NOMO-1 treated with DMSO at 0.1 percent for 48 hours (cell line): ENCODE measurements around the gene FOXA1.

Experiments used
- DNase-seq: peaks from one replicate; lab custom pipeline; 2025; ENCODE audit not compliant: unreplicated experiment; lab: John Stamatoyannopoulos, UW

Gene FOXA1

GRCh38 chr14:37602605-37603453 lies 7.8 kb upstream of the FOXA1 start:
- no peak for DNase-seq

- DNase-seq = no peak
Observed at GRCh38 chr14:37601865-37602264, 6.8 kb upstream of the FOXA1 start.

- DNase-seq = no peak
Observed at GRCh38 chr14:37600880-37601741, 6.1 kb upstream of the FOXA1 start.

GRCh38 chr14:37599507-37600368 lies 4.7 kb upstream of the FOXA1 start:
- no peak for DNase-seq

GRCh38 chr14:37598747-37599506 lies 3.9 kb upstream of the FOXA1 start:
- no peak for DNase-seq

GRCh38 chr14:37597914-37598746 lies 3.1 kb upstream of the FOXA1 start:
- DNase-seq = no peak

GRCh38 chr14:37597538-37597913 lies 2.5 kb upstream of the FOXA1 start:
- no peak for DNase-seq

GRCh38 chr14:37596790-37597472 lies 1.9 kb upstream of the FOXA1 start:
- no peak for DNase-seq

- peak; percentile 72 for DNase-seq
Observed at GRCh38 chr14:37595809-37596621, 966 bp upstream of the FOXA1 start.

- peak; percentile 73 for DNase-seq
Observed at GRCh38 chr14:37594238-37594970, 645 bp downstream of the FOXA1 start.

- DNase-seq = no peak
Observed at GRCh38 chr14:37593511-37594237, 1.4 kb downstream of the FOXA1 start.

- DNase-seq = no peak
Observed at GRCh38 chr14:37592482-37593408, 2.3 kb downstream of the FOXA1 start.

GRCh38 chr14:37591941-37592481 lies 3.0 kb downstream of the FOXA1 start:
- no peak for DNase-seq

GRCh38 chr14:37591311-37591940 lies 3.6 kb downstream of the FOXA1 start:
- DNase-seq = no peak
